NB4 (cell line): ENCODE data around the gene USB1.

Experiments used
- DNase-seq: peaks from one replicate; pipeline ENCODE4 v3.0.0; 2010; ENCODE audit warnings: low read depth
- H3K4me3 ChIP-seq: one replicate; pipeline ENCODE4 v1.5.1; 2011; ENCODE audit warnings: mild to moderate bottlenecking, low read depth, low read length, moderate library complexity
- MYC ChIP-seq: IDR thresholded peaks from 2 replicates; pipeline ENCODE4 v1.6.1; 2011; ENCODE audit warnings: low read depth, low read length
- POLR2A ChIP-seq: IDR thresholded peaks from 2 replicates; pipeline ENCODE4 v1.6.1; 2011; ENCODE audit warnings: mild to moderate bottlenecking; ENCODE audit not compliant: insufficient read length; ENCODE audit errors: extremely low read depth
- TF ChIP-seq, protein P1 (sequence below): IDR thresholded peaks from 2 replicates; pipeline ENCODE4 v1.6.1; 2011; ENCODE audit warnings: low read depth, low read length
- TF ChIP-seq, protein P2 (sequence below): IDR thresholded peaks from one replicate; pipeline ENCODE4 v1.5.1; 2012; ENCODE audit warnings: low read depth, low read length

Gene USB1

DNA sequence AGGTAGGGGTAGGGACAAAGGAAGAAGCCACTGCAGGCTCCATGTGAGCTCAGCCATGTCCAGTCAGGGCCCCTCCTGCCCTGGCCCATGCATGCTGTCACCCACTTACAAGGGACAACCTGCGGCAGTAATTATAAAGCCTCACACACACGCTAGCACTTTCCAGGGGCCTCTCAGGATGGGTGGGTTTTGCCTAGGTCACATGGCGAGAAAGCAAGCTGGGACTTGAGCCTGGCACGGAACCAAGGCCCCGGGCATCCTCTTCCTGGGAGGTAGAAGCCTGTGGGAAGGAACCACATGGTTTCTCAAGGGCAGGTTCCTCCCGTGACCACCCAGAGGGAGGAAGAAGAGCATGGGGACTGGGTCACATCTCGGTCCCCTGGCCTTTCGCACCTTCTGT is 7.8 kb upstream of the USB1 start:
- no peak for DNase-seq
- no peak overlapping the region for H3K4me3 ChIP-seq
- TF ChIP-seq, protein P1, sequence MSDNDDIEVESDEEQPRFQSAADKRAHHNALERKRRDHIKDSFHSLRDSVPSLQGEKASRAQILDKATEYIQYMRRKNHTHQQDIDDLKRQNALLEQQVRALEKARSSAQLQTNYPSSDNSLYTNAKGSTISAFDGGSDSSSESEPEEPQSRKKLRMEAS: no peak
- TF ChIP-seq, protein P2, sequence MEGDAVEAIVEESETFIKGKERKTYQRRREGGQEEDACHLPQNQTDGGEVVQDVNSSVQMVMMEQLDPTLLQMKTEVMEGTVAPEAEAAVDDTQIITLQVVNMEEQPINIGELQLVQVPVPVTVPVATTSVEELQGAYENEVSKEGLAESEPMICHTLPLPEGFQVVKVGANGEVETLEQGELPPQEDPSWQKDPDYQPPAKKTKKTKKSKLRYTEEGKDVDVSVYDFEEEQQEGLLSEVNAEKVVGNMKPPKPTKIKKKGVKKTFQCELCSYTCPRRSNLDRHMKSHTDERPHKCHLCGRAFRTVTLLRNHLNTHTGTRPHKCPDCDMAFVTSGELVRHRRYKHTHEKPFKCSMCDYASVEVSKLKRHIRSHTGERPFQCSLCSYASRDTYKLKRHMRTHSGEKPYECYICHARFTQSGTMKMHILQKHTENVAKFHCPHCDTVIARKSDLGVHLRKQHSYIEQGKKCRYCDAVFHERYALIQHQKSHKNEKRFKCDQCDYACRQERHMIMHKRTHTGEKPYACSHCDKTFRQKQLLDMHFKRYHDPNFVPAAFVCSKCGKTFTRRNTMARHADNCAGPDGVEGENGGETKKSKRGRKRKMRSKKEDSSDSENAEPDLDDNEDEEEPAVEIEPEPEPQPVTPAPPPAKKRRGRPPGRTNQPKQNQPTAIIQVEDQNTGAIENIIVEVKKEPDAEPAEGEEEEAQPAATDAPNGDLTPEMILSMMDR: no peak
- TF ChIP-seq POLR2A (no peak), MYC (no peak)

DNA sequence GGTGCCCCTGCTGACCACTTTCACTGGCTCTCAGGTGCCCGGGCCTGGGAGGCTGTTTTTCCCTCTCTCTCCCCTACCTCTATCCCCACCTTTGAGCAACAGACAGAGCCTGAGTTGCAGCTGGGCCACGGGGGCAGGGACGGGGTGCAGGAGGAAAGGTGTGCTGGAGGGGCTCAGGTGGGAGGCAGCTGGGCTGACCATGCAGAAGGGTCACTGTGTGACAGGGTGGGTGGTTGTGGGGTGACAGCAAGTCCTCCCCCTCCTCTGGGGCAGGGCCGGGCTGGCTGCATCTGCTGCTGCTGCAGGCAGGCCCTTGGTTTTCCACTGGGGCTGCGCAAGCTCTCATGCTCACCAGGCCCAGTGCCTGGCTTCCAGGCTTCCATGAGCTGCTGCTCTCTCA is 7.3 kb upstream of the USB1 start:
- no peak for DNase-seq
- H3K4me3 ChIP-seq: no peak overlapping the region
- TF ChIP-seq MYC (no peak), POLR2A (no peak)
- TF ChIP-seq, protein P1: no peak
- TF ChIP-seq, protein P2: no peak

DNA sequence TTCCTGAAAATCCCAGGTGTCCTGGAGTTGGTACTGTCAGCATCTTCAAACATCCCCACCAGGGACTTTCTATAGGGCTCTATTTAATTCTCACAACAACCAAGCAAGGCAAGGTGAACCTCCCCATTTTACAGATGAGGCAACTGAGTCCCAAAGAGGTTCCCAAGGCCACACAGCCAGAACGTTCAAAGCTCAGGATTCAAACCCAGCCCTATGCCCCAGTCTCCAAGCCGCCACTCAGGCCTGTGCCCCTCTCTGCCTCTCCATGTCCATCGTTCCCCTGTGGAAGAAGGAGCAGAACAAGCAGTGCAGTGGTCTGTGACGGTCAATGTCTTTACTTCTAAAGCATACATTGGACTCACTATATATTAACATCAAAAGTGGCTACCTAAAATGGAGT is 6.8 kb upstream of the USB1 start:
- H3K4me3 ChIP-seq: no peak overlapping the region
- no peak for DNase-seq
- TF ChIP-seq POLR2A: no peak
- TF ChIP-seq, protein P1: no peak
- TF ChIP-seq, protein P2: no peak
- TF ChIP-seq MYC: no peak

DNA sequence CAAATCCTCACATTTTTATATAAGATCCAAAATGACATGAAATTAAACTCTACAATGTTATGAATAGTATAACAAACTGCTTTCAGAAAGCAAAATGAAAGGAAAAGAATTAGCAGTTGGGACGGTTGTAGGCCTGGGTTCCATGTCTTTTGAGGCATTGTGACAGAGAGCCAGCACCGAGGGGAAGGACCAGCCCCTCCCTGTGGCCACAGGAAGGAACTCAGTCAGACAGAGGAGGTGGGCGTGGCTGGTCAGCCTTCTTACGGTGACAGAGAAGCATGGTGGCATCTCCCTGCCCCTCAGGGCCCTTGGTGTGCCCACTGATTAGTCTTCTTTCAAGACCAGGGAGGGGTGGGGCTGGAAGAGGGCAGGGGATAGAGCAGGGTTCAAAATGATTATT is 6.4 kb upstream of the USB1 start:
- peak; percentile 86 for DNase-seq
- H3K4me3 ChIP-seq: no peak overlapping the region
- TF ChIP-seq POLR2A (no peak), MYC (peak; percentile 31; the same call in 1 of the 2 replicates)
- TF ChIP-seq, protein P1: peak; percentile 65
- TF ChIP-seq, protein P2: peak; percentile 58

DNA sequence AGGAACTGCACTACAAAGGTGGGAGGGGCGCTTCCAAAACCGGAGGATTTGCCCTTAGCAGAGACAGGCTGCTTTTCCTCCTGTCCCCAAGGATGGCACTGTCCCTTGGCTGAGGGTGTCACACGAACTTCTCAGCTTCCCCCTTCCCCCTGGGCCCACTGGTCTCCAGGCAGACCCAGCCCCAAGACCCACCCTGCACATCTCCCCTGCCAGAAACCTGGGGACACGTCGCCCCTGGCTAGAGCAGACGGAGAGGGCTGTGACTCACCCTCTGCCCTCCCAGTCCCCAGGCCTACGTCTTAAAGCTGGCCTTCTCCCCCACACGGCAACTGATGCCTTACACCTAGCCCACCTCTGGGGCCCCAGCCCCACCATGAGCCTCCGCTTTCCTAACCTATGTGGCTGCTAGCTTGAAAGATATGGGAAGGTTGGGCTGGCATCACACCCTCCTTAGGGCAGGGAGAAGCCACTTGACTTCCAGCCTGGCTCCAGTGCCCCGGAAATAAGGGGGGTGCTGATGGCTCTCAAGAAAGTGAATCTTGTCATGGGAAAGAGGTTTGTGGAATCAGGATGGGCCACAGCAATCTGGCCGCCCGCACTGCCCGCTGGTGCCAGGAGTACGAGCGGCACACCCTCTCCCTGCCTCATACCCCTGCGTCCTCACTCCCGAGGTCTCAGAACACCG is 5.3 kb upstream of the USB1 start:
- no peak overlapping the region for H3K4me3 ChIP-seq
- TF ChIP-seq, protein P1: no peak
- TF ChIP-seq, protein P2: no peak
- no peak for TF ChIP-seq MYC
- TF ChIP-seq POLR2A: no peak
- no peak for DNase-seq
